ENCODE data around the gene CAP1. TPM values are rescaled to one million over a fixed set of nuclear protein-coding genes. Genes with fewer than 3 reads are reported as not detected.

Gene CAP1
- polyA plus RNA-seq, 2 of the 4 experiments (the other 2 are of a cell fraction): 267 to 274 TPM

DNA sequence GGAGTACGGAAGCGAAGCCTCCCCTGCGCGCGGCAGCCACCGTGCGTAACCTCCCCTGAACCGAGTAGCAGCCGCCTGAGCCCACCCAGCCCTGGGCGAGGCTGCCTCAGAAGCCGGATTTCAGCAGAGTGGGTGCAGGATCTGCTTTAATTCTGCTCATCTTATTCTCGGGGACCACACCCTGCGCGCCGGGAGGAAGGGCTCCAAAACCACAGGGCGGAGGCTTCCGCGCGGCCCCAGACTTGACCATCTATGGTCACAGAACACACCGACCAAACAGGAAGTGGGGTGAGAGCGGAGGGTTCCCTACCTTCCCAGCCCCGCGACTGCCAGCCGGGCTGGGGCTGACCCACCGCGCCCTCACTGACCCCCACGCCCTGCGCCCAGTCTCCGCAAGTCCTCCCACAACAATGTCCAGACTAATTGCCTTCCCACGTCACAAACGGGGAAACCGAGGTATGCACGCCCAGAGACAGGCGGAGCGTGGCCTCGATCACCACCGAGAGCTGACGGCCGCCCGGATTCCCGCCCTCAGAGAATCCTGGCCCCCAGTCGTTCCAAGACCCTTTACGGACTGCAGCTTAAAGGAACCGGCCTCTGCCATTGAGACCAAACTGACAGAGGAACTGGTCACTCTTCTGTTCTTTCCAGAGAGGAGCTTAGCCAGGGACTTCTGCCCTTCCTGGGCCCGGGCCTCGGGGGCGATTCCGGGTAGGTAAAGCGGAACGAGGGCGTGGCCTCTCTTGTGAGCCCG is 595 bp upstream of the CAP1 start (continued):
- TF ChIP-seq, protein P1, sequence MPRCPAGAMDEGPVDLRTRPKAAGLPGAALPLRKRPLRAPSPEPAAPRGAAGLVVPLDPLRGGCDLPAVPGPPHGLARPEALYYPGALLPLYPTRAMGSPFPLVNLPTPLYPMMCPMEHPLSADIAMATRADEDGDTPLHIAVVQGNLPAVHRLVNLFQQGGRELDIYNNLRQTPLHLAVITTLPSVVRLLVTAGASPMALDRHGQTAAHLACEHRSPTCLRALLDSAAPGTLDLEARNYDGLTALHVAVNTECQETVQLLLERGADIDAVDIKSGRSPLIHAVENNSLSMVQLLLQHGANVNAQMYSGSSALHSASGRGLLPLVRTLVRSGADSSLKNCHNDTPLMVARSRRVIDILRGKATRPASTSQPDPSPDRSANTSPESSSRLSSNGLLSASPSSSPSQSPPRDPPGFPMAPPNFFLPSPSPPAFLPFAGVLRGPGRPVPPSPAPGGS (IDR thresholded peaks at IDR 0.05): 0 out of 3 replicates have a peak, but pooled peaks have one; percentile 34
- TF ChIP-seq, protein P2, sequence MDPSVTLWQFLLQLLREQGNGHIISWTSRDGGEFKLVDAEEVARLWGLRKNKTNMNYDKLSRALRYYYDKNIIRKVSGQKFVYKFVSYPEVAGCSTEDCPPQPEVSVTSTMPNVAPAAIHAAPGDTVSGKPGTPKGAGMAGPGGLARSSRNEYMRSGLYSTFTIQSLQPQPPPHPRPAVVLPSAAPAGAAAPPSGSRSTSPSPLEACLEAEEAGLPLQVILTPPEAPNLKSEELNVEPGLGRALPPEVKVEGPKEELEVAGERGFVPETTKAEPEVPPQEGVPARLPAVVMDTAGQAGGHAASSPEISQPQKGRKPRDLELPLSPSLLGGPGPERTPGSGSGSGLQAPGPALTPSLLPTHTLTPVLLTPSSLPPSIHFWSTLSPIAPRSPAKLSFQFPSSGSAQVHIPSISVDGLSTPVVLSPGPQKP (IDR thresholded peaks at IDR 0.05; ENCODE audit: low read depth, low read length): 0 out of 2 replicates have a peak, but pooled peaks have one; percentile 14
- TF ChIP-seq POLR2A (IDR thresholded peaks at IDR 0.05; ENCODE audit: low read length) (peak; percentile 35), SREBF2 (IDR thresholded peaks at IDR 0.05) (no peak), MAZ (IDR thresholded peaks at IDR 0.05; ENCODE audit: borderline replicate concordance, low read depth, low read length) (no peak), NPAS2 (CRISPR knock-in tag; IDR thresholded peaks at IDR 0.05; ENCODE audit: borderline replicate concordance) (no peak), EHF (CRISPR knock-in tag; IDR thresholded peaks at IDR 0.05) (0 out of 2 replicates have a peak, but pooled peaks have one; percentile 23)

DNA sequence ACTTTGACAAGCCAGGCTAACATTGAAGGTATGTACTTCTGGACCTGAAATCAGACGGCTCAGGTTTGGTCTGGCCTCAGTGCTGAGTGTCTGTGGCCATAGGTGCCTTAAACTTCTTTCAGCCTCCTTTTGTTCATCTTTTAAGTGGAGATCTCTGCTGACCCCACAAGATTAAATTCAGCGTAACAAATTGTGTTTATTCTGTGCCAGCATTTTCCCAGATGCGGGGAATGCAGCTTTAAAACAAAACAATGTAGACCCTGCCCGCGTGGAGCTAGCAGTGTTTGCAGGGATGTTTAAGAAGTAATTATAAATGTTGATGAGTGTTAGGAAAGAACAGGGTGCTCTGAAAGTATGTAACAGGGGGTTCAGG is 923 bp downstream of the CAP1 start:
- Histone ChIP-seq H3K9me3 (no peaks in the 10 kb centered on the region), H3K4me3 (peak overlapping the region; percentile 99), H3K27ac (peak overlapping the region; percentile 96 to 98), H3K4me1 (peaks cover 26% of the 10 kb centered on the region), H3K4me2 (peak overlapping the region; percentile 99)
- ChIA-PET POLR2A (interaction anchor here (0.5 kb wide), 1 partner anchor 250 kb away, joined by 3 read pairs; no protein-coding TSS in a partner anchor), CTCF (interaction anchor here (1.7 kb wide), 1 partner anchor 9 kb away, joined by 5 read pairs; no protein-coding TSS in a partner anchor)
- ATAC-seq (no peak), FAIRE-seq (no peak), DNase-seq (ENCODE audit: low read depth in 1 of 2, low spot score in 1 of 2) (no peak)
- WGBS (ENCODE audit: missing lambda C conversion rate): 15% methylated on average over 5 of the region's 5 CpGs
- TF ChIP-seq FOXS1 (CRISPR knock-in tag; IDR thresholded peaks at IDR 0.05): no peak
- no peak for TF ChIP-seq EP300 (IDR thresholded peaks at IDR 0.05)
- TF ChIP-seq CHD2 (IDR thresholded peaks at IDR 0.05; ENCODE audit: low read length, partially characterized antibody): no peak
- no peak for TF ChIP-seq SMC3 (IDR thresholded peaks at IDR 0.05)
- TF ChIP-seq ZC3H11A (IDR thresholded peaks at IDR 0.05): no peak
- TF ChIP-seq TP53 (CRISPR knock-in tag; IDR thresholded peaks at IDR 0.05): no peak
- TF ChIP-seq HEYL (CRISPR knock-in tag; IDR thresholded peaks at IDR 0.05): no peak
- TF ChIP-seq, protein P3, sequence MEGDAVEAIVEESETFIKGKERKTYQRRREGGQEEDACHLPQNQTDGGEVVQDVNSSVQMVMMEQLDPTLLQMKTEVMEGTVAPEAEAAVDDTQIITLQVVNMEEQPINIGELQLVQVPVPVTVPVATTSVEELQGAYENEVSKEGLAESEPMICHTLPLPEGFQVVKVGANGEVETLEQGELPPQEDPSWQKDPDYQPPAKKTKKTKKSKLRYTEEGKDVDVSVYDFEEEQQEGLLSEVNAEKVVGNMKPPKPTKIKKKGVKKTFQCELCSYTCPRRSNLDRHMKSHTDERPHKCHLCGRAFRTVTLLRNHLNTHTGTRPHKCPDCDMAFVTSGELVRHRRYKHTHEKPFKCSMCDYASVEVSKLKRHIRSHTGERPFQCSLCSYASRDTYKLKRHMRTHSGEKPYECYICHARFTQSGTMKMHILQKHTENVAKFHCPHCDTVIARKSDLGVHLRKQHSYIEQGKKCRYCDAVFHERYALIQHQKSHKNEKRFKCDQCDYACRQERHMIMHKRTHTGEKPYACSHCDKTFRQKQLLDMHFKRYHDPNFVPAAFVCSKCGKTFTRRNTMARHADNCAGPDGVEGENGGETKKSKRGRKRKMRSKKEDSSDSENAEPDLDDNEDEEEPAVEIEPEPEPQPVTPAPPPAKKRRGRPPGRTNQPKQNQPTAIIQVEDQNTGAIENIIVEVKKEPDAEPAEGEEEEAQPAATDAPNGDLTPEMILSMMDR (IDR thresholded peaks at IDR 0.05): no peak
- no peak for TF ChIP-seq ZSCAN20 (CRISPR knock-in tag; IDR thresholded peaks at IDR 0.05)
- TF ChIP-seq RCOR1 (IDR thresholded peaks at IDR 0.05; ENCODE audit: low read depth, low read length): no peak
- TF ChIP-seq RFX5 (IDR thresholded peaks at IDR 0.05): no peak
- no peak for TF ChIP-seq RARB (CRISPR knock-in tag; IDR thresholded peaks at IDR 0.05)
- no peak for TF ChIP-seq CBX2 (IDR thresholded peaks at IDR 0.05; ENCODE audit: borderline replicate concordance, low read depth)
- no peak for TF ChIP-seq GATA3 (IDR thresholded peaks at IDR 0.05; ENCODE audit: borderline replicate concordance)
- no peak for TF ChIP-seq MYC (IDR thresholded peaks at IDR 0.05; ENCODE audit: borderline replicate concordance, low read length)
- TF ChIP-seq EHMT2 (IDR thresholded peaks at IDR 0.05; ENCODE audit: low read depth): no peak
- no peak for TF ChIP-seq EHF (CRISPR knock-in tag; IDR thresholded peaks at IDR 0.05)
- TF ChIP-seq KDM5A (IDR thresholded peaks at IDR 0.05): no peak
